GM13977 (cell line): ENCODE data around the gene ATAD1.

Source experiments
- DNase-seq: peaks from one replicate; pipeline ENCODE4 v3.0.0; 2012; ENCODE audit warnings: low spot score
- in situ Hi-C: fragments of 300-500 bp; cut with MboI; formaldehyde crosslinking; loops from one replicate; pipeline ENCODE4 v1.12.0; 2022; ENCODE audit warnings: low sequenced_read_pairs, low pct_unique_long_range_greater_than_20kb, mixed read lengths, inconsistent platforms; ENCODE audit not compliant: unreplicated experiment
- TF ChIP-seq, protein P1 (sequence below): IDR thresholded peaks from 2 replicates; pipeline ENCODE4 v1.5.1; 2012; ENCODE audit warnings: mild to moderate bottlenecking, control low read depth; ENCODE audit not compliant: insufficient read depth; ENCODE audit errors: extremely low read depth, missing control alignments

Gene ATAD1

DNA sequence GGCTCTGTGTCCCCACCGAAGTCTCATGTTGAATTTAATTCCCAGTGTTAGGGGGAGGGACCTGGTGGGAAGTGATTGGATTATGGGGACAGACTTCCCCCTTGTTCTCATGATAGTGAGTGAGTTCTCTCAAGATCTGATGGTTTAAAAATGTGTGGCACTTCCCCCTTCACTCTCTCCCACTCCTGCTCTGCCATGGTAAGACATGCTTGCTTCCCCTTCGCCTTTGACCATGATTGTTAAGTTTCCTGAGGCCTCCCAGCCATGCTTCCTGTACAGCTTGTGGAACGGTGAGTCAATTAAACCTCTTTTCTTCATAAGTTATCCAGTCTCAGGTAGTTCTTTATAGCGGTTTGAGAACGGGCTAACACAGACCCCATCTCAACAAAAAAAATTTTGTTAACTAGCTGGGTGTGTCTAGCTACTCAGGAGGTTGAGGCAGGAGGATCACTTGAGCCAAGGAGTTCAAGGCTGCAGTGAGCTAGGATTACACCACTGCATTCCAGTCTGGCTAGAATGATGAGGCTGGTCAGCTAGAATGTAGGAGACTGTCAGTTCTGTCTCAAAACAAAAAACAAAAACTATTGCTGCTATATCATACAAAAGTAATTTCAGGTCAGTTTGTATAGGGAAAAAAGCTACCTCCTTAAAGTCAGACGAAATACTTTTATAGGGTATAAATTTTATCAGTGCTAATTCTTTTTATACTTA is 57.7 kb downstream of the ATAD1 start:
- in situ Hi-C loops, result no loop called here
- TF ChIP-seq, protein P1, sequence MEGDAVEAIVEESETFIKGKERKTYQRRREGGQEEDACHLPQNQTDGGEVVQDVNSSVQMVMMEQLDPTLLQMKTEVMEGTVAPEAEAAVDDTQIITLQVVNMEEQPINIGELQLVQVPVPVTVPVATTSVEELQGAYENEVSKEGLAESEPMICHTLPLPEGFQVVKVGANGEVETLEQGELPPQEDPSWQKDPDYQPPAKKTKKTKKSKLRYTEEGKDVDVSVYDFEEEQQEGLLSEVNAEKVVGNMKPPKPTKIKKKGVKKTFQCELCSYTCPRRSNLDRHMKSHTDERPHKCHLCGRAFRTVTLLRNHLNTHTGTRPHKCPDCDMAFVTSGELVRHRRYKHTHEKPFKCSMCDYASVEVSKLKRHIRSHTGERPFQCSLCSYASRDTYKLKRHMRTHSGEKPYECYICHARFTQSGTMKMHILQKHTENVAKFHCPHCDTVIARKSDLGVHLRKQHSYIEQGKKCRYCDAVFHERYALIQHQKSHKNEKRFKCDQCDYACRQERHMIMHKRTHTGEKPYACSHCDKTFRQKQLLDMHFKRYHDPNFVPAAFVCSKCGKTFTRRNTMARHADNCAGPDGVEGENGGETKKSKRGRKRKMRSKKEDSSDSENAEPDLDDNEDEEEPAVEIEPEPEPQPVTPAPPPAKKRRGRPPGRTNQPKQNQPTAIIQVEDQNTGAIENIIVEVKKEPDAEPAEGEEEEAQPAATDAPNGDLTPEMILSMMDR, result no peak
- DNase-seq, result no peak

DNA sequence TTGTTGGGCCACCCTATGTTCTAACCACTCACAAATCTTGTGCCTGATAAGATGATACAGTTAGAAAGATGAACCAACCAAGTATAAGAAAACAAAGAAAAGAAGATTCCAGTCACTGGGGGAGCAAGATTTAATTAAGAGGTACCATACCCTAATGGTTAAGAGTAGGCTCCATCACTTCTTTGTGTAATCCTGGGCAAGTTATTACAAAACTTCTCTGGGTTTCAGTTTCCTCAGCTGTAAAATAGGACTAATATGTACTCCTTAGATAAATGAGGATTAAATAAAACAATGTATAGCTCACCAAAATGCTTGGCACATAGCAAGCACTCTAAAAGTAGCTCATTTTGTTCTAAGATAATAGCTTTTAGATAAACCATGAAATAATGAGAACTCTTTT is 58.5 kb downstream of the ATAD1 start:
- in situ Hi-C loops, result no loop called here
- TF ChIP-seq, protein P1, result no peak

DNA sequence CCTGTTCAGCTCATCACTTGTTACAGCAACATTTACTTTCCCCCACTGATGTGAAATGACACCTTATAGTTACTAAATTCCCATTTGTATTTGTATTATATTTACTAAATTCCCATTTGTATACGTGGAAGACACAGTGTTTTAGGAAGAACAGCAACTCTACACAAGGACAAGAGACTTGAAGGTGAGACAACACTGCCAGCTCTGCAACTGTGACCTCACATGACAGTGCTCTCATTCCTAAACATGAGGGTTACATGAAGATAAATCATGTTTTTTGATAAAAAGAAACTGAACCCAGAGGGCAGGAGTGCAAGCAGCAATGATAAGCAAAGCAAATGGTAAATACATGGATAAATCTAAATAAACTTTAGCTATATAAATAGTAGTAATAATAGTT is 60.3 kb downstream of the ATAD1 start:
- TF ChIP-seq, protein P1, result no peak
- no peak for DNase-seq
- in situ Hi-C loops, result no loop called here

More for the DNA sequence above, 58.5 kb downstream of the ATAD1 start:
- DNase-seq, result no peak

DNA sequence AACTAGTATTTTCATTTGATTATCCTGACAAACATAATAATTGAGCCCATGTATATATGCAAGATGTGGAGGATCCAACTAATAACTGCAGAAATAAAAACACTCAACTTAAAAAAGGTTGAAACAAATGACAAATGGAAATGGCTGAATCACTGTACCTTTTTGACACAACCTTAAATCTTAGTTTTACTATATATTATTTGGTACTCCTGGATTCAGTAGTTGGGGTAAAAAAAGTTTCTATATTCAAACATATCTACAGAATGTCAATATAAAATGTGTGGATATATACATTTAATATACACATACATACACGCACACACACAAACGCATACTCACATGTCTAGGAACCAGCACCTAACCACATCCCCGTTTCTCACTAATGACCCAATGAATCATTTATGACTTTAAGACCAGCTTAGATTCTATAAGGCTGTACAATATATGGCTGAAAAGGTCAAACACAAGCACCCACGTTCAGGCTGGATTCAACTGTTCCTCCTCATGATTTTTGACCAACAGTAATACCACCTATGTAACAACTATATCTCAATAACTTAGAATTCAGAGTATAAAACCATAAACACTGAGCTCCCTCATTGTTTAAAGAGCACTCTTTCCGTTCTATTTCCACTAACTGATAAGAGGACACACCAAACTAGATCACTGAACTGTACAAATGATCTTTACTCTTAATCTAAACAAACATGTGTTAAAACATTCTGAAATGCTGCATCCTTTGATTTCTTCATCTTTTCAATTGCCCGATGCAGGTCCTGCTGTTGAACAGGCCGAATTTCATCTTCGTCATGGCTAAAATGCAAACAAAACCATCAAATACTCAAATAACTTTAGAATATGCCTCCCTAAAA is 63.8 kb downstream of the ATAD1 start:
- DNase-seq, result no peak
- in situ Hi-C loops, result no loop called here
- TF ChIP-seq, protein P1, result no peak

DNA sequence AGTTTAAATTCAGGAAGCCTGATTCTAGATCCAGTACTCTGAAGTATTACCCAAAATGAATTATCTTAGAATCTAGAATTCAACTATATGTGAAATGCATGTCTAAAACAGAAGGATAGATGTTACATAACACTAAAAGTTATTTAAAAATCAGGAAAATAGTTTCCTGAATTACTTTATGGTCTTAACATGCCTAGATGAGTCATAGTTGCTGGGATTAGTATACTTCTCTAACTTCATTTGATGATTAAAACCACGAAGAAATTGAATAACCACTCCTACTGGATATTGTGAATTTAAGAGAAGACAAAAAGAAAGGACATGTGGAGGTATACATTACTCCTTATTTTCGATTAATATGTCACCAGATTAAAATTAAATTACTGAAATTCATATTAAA is 65.5 kb downstream of the ATAD1 start:
- in situ Hi-C loops, result no loop called here
- TF ChIP-seq, protein P1, result no peak
- no peak for DNase-seq

DNA sequence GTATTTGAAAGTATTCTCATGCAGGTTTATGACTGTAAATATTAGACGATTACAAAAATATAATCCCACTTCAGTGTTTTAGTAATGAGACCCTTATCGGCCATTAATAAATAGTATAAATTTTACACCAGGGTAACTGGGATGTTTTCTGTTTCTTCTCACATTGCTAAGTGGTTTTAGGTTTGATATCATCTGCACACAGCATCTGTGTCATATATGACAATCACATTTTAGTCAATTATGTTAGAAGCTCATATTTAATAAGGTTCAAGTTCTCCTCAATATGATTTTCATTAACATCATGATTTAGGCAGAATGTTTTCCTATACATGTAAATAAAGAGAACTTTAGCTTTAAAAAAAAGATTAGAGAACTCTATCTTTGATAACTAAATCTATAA is 66.8 kb downstream of the ATAD1 start:
- in situ Hi-C loops, result no loop called here
- TF ChIP-seq, protein P1, result no peak
- no peak for DNase-seq
